HepG2 (cell line): Measurements from ENCODE around the gene IQCN. TPM values are rescaled to one million over a fixed set of nuclear protein-coding genes. Genes with fewer than 3 reads are reported as not detected.

ENCODE experiments used
- ATAC-seq: fragments of 200-7000 bp; cut with Tn5 transposase; 3 replicates; pipeline ENCODE4 v1.9.1; 2020; ENCODE audit warnings: mild to moderate bottlenecking, moderate library complexity
- BruUV-seq: library from RNA; stranded (reverse); fragments of 400-500 nt; replicated peaks from 2 replicates; lab custom pipeline; 2021; lab: Mats Ljungman, UMichigan
- CTCF ChIA-PET: fragments of 300-600 bp; formaldehyde crosslinking; extraction: SDS; loops from one replicate; lab custom pipeline; 2021; ENCODE audit warnings: low total read pairs, inconsistent platforms, low intra/inter-chr PET ratio; lab: Yijun Ruan, JAX
- POLR2A ChIA-PET: fragments of 350-600 bp; sonication (Branson Sonifier 250); formaldehyde crosslinking; loops from one replicate; lab custom pipeline; 2020; ENCODE audit warnings: antibody characterized with exemption, inconsistent platforms; lab: Yijun Ruan, JAX
- DNase-seq: peaks from one replicate; pipeline ENCODE4 v3.0.0-alpha.2; 2015; ENCODE audit warnings: low spot score
- FAIRE-seq: peaks from 3 replicates; lab custom pipeline; 2011; peaks lifted over from hg19 to GRCh38; lab: Jason Lieb, UNC
- H2AFZ ChIP-seq: one replicate; pipeline ENCODE4 v1.6.1; 2011; ENCODE audit warnings: low read length, inconsistent platforms
- H3K27ac ChIP-seq: fragments of 300-600 bp; 3 replicates; pipeline ENCODE4 v1.8.0; 2011; ENCODE audit warnings: mixed run types, mild to moderate bottlenecking, mixed read lengths, low read length, inconsistent platforms; ENCODE audit not compliant: insufficient read depth; ENCODE audit errors: extremely low read length
- H3K27me3 ChIP-seq, 2 experiments: fragments of 200-600 bp in 1 of 2; 2 replicates in 1 of 2; 3 replicates in 1 of 2; pipeline versions ENCODE4 v1.6.0 to v1.8.0; 2011; ENCODE audit warnings: low read length in 2 of 2, mild to moderate bottlenecking in 2 of 2, moderate library complexity in 2 of 2, inconsistent platforms in 1 of 2; ENCODE audit not compliant: insufficient read depth in 2 of 2, control insufficient read depth in 1 of 2
- H3K36me3 ChIP-seq, 2 experiments: fragments of 200-600 bp in 1 of 2; replicated peaks in 1 of 2; 2 replicates in 1 of 2; 3 replicates in 1 of 2; pipeline versions ENCODE4 v1.5.1 to v1.8.0; 2011; ENCODE audit warnings: low read length in 2 of 2, inconsistent platforms in 1 of 2; ENCODE audit not compliant: insufficient read depth in 2 of 2, control insufficient read depth in 1 of 2
- H3K4me1 ChIP-seq: 2 replicates; pipeline ENCODE4 v1.5.1; 2012; ENCODE audit warnings: low read length, inconsistent platforms; ENCODE audit not compliant: insufficient read depth
- H3K4me2 ChIP-seq: 2 replicates; pipeline ENCODE4 v1.6.0; 2011; ENCODE audit warnings: low read depth, low read length, inconsistent platforms
- H3K4me3 ChIP-seq, 3 experiments: fragments of 200-600 bp in 1 of 3; sonication (generic), shearing (Covaris generic) in 1 of 3; replicated peaks in 1 of 3; 2 replicates each; pipeline ENCODE4 v1.5.1; 2011 to 2016; ENCODE audit warnings: low read length in 3 of 3, inconsistent platforms in 2 of 3, low read depth in 2 of 3, mild to moderate bottlenecking in 2 of 3, control low read depth in 1 of 3, mixed read lengths in 1 of 3; ENCODE audit not compliant: insufficient read depth in 1 of 3
- H3K79me2 ChIP-seq: one replicate; pipeline ENCODE4 v1.6.1; 2011; ENCODE audit warnings: low read length, inconsistent platforms; ENCODE audit not compliant: insufficient read depth
- H3K9ac ChIP-seq: 2 replicates; pipeline ENCODE4 v1.6.0; 2011; ENCODE audit warnings: mild to moderate bottlenecking, low read depth, low read length, inconsistent platforms; ENCODE audit not compliant: insufficient read depth
- H3K9me3 ChIP-seq: 2 replicates; pipeline ENCODE4 v1.5.1; 2012; ENCODE audit warnings: mild to moderate bottlenecking, low read length
- H4K20me1 ChIP-seq: 2 replicates; pipeline ENCODE4 v1.6.0; 2011; ENCODE audit warnings: inconsistent platforms, mild to moderate bottlenecking, low read length, moderate library complexity; ENCODE audit not compliant: insufficient read depth
- FOXP1 ChIP-seq, 2 experiments: fragments of 450-650 bp in 1 of 2; IDR thresholded peaks; 2 replicates each; pipeline ENCODE4 v1.6.1; 2017 to 2018; ENCODE audit warnings: antibody characterized with exemption in 1 of 2
- KMT2A ChIP-seq: sonication (generic); formaldehyde crosslinking; IDR thresholded peaks from 2 replicates; pipeline ENCODE4 v1.4.0; 2020; ENCODE audit warnings: missing genetic modification reagents
- KMT2B ChIP-seq: IDR thresholded peaks from 2 replicates; pipeline ENCODE4 v1.6.1; 2016; ENCODE audit warnings: missing genetic modification reagents, missing compliant biosample characterization
- MBD4 ChIP-seq: IDR thresholded peaks from 2 replicates; pipeline ENCODE4 v1.6.1; 2012; ENCODE audit warnings: low read length, inconsistent platforms, borderline replicate concordance
- MIER2 ChIP-seq: IDR thresholded peaks from 2 replicates; pipeline ENCODE4 v1.6.1; 2016; ENCODE audit warnings: missing biosample characterization, missing genetic modification reagents
- MYC ChIP-seq: sonication (generic); formaldehyde crosslinking; IDR thresholded peaks from 2 replicates; pipeline ENCODE4 v1.9.0; 2021; ENCODE audit warnings: missing genetic modification reagents, borderline replicate concordance
- PAF1 ChIP-seq: IDR thresholded peaks from 2 replicates; pipeline ENCODE4 v1.6.1; 2016; ENCODE audit warnings: missing genetic modification reagents, missing compliant biosample characterization
- PCBP1 ChIP-seq: fragments of 200-400 bp; formaldehyde crosslinking; IDR thresholded peaks from 2 replicates; pipeline ENCODE4 v1.6.1; 2017; ENCODE audit warnings: mild to moderate bottlenecking, low read depth, low read length, borderline replicate concordance
- ZBTB26 ChIP-seq: IDR thresholded peaks from 2 replicates; pipeline ENCODE4 v1.6.1; 2016; ENCODE audit warnings: missing compliant biosample characterization, missing genetic modification reagents, borderline replicate concordance
- ZBTB38 ChIP-seq: sonication (generic); formaldehyde crosslinking; IDR thresholded peaks from 2 replicates; pipeline ENCODE4 v1.5.1; 2020; ENCODE audit warnings: mild to moderate bottlenecking, missing genetic modification reagents
- ZC3H13 ChIP-seq: sonication (generic); formaldehyde crosslinking; IDR thresholded peaks from 2 replicates; pipeline ENCODE4 v1.8.1; 2023; ENCODE audit warnings: mild to moderate bottlenecking, missing genetic modification reagents, moderate library complexity
- ZNF276 ChIP-seq: sonication (generic); formaldehyde crosslinking; IDR thresholded peaks from 2 replicates; pipeline ENCODE4 v1.4.0; 2020; ENCODE audit warnings: mild to moderate bottlenecking, low read depth, missing genetic modification reagents
- ZNF800 ChIP-seq: sonication (generic); formaldehyde crosslinking; IDR thresholded peaks from 2 replicates; pipeline ENCODE4 v1.4.0; 2020; ENCODE audit warnings: missing genetic modification reagents
- WGBS: methylation state at CpG from one replicate; pipeline ENCODE4 v1.1.6; 2017; ENCODE audit warnings: low lambda C conversion rate; 5-methylcytosine and 5-hydroxymethylcytosine counted together
- in situ Hi-C: cut with HindIII; loops from 2 replicates; pipeline ENCODE4 v1.10.0; 2017; ENCODE audit warnings: low pct_unique_long_range_greater_than_20kb; ENCODE audit not compliant: extremely low pct_ligation_motif_present
- intact Hi-C: fragments of 100-400 bp; cut with micrococcal nuclease; formaldehyde crosslinking; loops from one replicate; pipeline ENCODE4 v1.10.0; 2022; ENCODE audit not compliant: unreplicated experiment
- polyA plus RNA-seq, 8 experiments: library from polyadenylated mRNA; depleted of rRNA in 3 of 8; stranded (reverse) in 7 of 8; unstranded in 1 of 8; fragments of >200 nt; fragmentation: Illumina TruSeq in 4 of 8; extraction: Trizol in 4 of 8; gene quantifications; 2 replicates each; pipeline versions ENCODE4 v1.2.1 to v1.2.3, GENCODE V29; 2011 to 2016; ENCODE audit warnings: low read depth in 4 of 8, missing spikeins in 1 of 8, mixed read lengths in 1 of 8; ENCODE audit not compliant: insufficient read depth in 1 of 8
- total RNA-seq, 5 experiments: library from RNA; depleted of rRNA; stranded (reverse); fragments of >200 nt; fragmentation: Illumina TruSeq; extraction: Trizol; gene quantifications; 2 replicates each; pipeline ENCODE4 v1.2.3, GENCODE V29; 2016; ENCODE audit warnings: low read depth in 1 of 5
- TF ChIP-seq, protein P1 (sequence below): sonication (generic); formaldehyde crosslinking; IDR thresholded peaks from 2 replicates; pipeline ENCODE4 v1.5.0; 2020; ENCODE audit warnings: mild to moderate bottlenecking, missing genetic modification reagents
- TF ChIP-seq, protein P2 (sequence below): sonication (generic); formaldehyde crosslinking; IDR thresholded peaks from 2 replicates; pipeline ENCODE4 v1.4.0; 2020; ENCODE audit warnings: missing genetic modification reagents

Gene IQCN
- total and polyA plus RNA-seq, 2 of the 13 experiments (the other 11 are each of a cell fraction or from before 2014, with no cell fraction given) = 0.04 to 0.18 TPM

GRCh38 chr19:18306888-18307260 lies 32.6 kb upstream of the IQCN start:
- ChIA-PET CTCF (no interaction called here), POLR2A (no interaction called here)
- in situ Hi-C loops (no loop called here), intact Hi-C loops (no loop called here)
- WGBS = 95% methylated on average over 14 of the region's 14 CpGs
- FAIRE-seq (no peak), DNase-seq (no peak), ATAC-seq (no peak)
- BruUV-seq = no TSS peak
- no peak overlapping the region for H3K4me3 ChIP-seq
- no peaks in the 10 kb centered on the region for H3K27me3 ChIP-seq
- H3K4me2 ChIP-seq = no peak overlapping the region
- peak overlapping the region; percentile 23 for H3K27ac ChIP-seq
- no peak overlapping the region for H2AFZ ChIP-seq
- no peaks in the 10 kb centered on the region for H3K9me3 ChIP-seq
- H3K36me3 ChIP-seq = peaks cover 5 to 21% of the 10 kb centered on the region in 2 experiments; a peak in 3 of 5 replicates
- H4K20me1 ChIP-seq = no peaks in the 10 kb centered on the region
- TF ChIP-seq ZBTB26 (CRISPR knock-in tag) = no peak
- no peak for TF ChIP-seq FOXP1 (IDR thresholded peaks at IDR 0.05)
- no peak for TF ChIP-seq FOXP1 (CRISPR knock-in tag; IDR thresholded peaks at IDR 0.05)
- TF ChIP-seq, protein P1, sequence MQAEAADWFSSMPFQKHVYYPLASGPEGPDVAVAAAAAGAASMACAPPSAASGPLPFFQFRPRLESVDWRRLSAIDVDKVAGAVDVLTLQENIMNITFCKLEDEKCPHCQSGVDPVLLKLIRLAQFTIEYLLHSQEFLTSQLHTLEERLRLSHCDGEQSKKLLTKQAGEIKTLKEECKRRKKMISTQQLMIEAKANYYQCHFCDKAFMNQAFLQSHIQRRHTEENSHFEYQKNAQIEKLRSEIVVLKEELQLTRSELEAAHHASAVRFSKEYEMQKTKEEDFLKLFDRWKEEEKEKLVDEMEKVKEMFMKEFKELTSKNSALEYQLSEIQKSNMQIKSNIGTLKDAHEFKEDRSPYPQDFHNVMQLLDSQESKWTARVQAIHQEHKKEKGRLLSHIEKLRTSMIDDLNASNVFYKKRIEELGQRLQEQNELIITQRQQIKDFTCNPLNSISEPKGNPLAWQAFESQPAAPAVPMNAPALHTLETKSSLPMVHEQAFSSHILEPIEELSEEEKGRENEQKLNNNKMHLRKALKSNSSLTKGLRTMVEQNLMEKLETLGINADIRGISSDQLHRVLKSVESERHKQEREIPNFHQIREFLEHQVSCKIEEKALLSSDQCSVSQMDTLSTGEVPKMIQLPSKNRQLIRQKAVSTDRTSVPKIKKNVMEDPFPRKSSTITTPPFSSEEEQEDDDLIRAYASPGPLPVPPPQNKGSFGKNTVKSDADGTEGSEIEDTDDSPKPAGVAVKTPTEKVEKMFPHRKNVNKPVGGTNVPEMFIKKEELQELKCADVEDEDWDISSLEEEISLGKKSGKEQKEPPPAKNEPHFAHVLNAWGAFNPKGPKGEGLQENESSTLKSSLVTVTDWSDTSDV (CRISPR knock-in tag) = no peak
- no peak for TF ChIP-seq ZNF276
- no peak for TF ChIP-seq MBD4
- TF ChIP-seq KMT2B (CRISPR knock-in tag) = no peak
- no peak for TF ChIP-seq MYC (CRISPR knock-in tag)
- TF ChIP-seq ZNF800 (CRISPR knock-in tag) = no peak
- 0 out of 2 replicates have a peak, but pooled peaks have one; percentile 14 for TF ChIP-seq ZC3H13 (CRISPR knock-in tag)
- no peak for TF ChIP-seq KMT2A (CRISPR knock-in tag)
- no peak for TF ChIP-seq PAF1 (CRISPR knock-in tag)
- TF ChIP-seq, protein P2, sequence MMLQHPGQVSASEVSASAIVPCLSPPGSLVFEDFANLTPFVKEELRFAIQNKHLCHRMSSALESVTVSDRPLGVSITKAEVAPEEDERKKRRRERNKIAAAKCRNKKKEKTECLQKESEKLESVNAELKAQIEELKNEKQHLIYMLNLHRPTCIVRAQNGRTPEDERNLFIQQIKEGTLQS = no peak
- TF ChIP-seq ZBTB38 (CRISPR knock-in tag) = peak; percentile 1; the same call in 1 of the 2 replicates
- TF ChIP-seq MIER2 (CRISPR knock-in tag) = no peak
- no peak for TF ChIP-seq PCBP1
- no peak overlapping the region for H3K9ac ChIP-seq
- no peaks in the 10 kb centered on the region for H3K79me2 ChIP-seq
- peaks cover 60% of the 10 kb centered on the region for H3K4me1 ChIP-seq
